Retinal pigment epithelial cell (primary cell): Measurements from ENCODE around the gene RPTOR.

Source experiments
- DNase-seq: peaks from one replicate; pipeline ENCODE4 v3.0.0-alpha.2; 2010; ENCODE audit warnings: low read depth
- H3K4me3 ChIP-seq: 2 replicates; pipeline ENCODE4 v1.5.1; 2011; ENCODE audit warnings: mild to moderate bottlenecking, low read length, control low read depth, moderate library complexity
- CTCF ChIP-seq: conservative IDR thresholded peaks from 2 replicates; pipeline ENCODE4 v1.5.1; 2011; ENCODE audit warnings: low read depth, low read length, control low read depth, inconsistent platforms

The RPTOR gene

DNA sequence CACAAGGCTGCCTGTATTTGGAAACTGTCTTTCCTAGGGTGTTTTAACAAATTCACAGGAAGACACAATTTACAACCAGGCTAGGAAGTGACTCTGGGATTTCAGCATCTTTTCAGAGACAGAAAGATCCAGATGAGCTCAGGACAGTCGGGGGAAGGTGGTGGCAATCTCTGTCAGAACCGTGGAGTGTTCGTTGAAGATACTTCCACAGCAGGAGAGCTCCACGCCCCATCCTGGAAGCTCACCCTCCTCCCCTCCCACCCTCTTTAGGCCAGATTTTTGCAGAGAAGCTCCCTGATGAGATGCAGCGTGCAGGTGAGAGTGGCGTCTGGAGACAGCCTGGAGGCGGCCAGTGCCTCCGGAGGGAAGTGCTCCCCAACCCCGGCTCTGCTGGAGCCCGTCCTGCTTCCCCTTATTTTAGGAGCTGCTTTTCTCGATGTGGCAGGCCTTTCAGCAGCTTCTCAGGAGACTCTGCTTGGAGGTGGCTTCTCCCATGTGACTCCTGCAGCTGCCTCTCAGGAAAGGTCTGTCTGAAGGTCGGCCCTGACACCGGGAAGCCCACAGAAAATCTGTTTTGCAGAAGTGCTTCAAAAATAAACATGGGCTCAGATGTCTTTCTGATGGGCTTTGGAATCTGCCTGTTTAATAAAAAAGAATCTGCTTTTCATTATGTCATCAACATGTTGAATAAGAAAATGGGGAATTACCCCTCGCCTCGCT lies 260.6 kb downstream of the RPTOR start:
- no peak overlapping the region for H3K4me3 ChIP-seq
- TF ChIP-seq CTCF, result no peak
- no peak for DNase-seq

- H3K4me3 ChIP-seq, result no peak overlapping the region
- no peak for DNase-seq
- TF ChIP-seq CTCF, result no peak
These were observed 262.4 kb downstream of the RPTOR start for GRCh38 chr17:80807014-80807413.

GRCh38 chr17:80807882-80808281 lies 263.2 kb downstream of the RPTOR start:
- no peak for DNase-seq
- no peak overlapping the region for H3K4me3 ChIP-seq
- no peak for TF ChIP-seq CTCF

DNA sequence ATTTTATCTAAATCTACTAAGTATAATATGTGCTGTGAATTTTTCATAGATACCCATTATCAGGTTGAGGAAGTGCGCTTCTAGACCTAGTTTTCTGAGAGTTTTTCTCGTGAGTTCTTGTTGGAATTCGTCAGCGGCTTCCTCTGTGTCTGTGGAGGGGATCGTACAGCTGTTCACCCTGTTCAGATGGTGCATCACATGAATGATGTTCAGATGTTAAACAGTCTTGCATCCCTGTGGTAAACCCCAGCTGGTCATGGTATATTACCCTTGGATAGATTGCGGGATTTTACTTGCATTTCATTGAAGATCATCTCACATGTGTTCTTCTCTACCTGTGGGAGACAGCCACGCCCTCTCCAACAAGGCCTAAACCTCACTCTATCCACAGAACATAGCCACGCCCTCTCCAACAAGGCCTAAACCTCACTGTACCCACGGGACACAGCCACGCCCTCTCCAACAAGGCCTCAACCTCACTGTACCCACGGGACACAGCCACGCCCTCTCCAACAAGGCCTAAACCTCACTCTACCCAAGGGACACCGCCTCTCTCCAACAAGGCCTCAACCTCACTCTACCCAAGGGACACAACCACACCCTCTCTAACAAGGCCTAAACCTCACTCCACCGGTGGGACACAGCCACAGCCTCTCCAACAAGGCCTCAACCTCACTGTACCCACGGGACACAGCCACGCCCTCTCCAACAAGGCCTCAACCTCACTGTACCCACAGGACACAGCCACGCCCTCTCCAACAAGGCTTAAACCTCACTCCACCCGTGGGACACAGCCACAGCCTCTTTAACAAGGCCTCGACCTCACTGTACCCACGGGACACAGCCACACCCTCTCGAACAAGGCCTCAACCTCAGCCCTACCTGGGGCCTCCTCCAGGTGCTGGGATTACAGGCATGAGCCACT lies 266.8 kb downstream of the RPTOR start:
- no peak for TF ChIP-seq CTCF
- no peak for DNase-seq
- no peak overlapping the region for H3K4me3 ChIP-seq

GRCh38 chr17:80812362-80813088 lies 267.9 kb downstream of the RPTOR start:
- H3K4me3 ChIP-seq, result no peak overlapping the region
- no peak for TF ChIP-seq CTCF
- no peak for DNase-seq

- H3K4me3 ChIP-seq, result no peak overlapping the region
These were observed 268.7 kb downstream of the RPTOR start for GRCh38 chr17:80813318-80813717.

More at GRCh38 chr17:80813318-80813717, 268.7 kb downstream of the RPTOR start:
- no peak for TF ChIP-seq CTCF
- DNase-seq, result no peak
